HG03025 (cell line): ENCODE measurements around the gene PHYH.
"Not testable (repeated sequence)": the region's sequence is repeated elsewhere in the genome, so short reads cannot be mapped to it uniquely, and the experiment has no call there.

Experiments
- ATAC-seq: cut with Tn5 transposase; IDR thresholded peaks from one replicate; pipeline ENCODE4 v1.9.1; 2021; ENCODE audit warnings: mild to moderate bottlenecking, moderate library complexity; ENCODE audit not compliant: unreplicated experiment, low FRiP score

Gene PHYH

DNA sequence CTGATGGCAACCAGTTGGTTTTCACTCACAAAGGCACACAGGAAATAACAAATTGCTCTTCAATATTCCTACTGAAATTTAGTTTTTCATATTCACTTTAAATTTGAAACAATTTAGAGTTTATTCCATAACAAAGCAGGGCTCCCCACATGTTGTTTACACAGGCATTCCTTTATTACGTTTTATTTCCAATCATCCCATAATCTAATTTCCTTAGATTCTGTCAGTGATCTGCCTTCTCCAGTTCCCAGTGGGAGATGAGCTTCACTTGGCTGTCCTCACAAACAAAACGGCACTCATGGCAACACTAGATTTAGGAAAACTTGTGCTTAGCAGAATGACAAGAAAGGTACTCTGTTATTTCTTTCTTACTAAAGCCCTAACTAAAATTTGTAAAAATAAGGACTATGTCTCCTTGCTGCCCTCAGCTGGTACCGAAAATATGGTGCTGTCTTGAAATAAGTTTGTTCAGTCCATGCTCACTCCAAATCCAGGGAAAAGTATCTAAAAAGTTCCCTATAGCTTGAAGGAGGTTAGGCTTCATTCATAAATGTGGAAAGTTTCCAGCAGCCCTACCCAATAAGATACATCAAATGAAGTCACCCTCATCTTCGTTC is 23.0 kb downstream of the PHYH start:
- ATAC-seq = no peak

DNA sequence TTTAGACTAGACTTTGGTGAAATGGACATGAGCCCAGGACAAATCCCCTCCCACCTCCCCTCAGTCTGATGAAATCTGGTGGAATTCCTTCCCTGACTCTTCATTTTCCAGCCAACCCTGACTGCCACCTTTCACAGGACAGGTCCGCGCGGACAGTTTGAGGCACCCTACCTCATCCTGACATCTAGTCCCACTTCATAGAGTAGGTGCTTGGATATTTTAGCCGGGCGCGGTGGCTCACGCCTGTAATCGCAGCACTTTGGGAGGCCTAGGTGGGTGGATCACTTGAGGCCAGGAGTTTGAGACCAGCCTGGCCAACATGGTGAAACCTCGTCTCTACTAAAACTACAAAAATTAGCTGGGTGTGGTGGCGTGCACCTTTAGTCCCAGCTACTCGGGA is 23.7 kb downstream of the PHYH start:
- not testable (repeated sequence) for ATAC-seq

DNA sequence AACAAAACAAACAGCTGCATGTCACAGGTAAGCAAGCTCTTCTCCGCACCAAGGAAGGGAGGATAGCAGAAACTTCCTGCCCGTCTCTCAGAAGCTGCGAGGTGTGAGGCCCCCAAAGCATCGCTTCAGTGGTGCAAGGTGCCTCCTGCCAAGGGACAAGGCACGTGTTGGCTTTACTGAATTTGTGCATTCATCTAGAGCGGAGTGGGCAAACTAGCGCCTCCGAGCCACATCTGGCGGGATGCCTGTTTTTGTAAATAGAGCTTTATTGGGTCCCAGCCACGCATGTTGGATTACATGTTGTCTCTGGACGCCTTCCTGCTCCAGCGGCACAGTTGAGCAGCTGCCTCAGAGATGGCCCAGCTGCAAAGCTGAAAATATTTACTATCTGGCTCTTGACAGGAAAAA is 27.7 kb downstream of the PHYH start:
- ATAC-seq = peak; percentile 49

DNA sequence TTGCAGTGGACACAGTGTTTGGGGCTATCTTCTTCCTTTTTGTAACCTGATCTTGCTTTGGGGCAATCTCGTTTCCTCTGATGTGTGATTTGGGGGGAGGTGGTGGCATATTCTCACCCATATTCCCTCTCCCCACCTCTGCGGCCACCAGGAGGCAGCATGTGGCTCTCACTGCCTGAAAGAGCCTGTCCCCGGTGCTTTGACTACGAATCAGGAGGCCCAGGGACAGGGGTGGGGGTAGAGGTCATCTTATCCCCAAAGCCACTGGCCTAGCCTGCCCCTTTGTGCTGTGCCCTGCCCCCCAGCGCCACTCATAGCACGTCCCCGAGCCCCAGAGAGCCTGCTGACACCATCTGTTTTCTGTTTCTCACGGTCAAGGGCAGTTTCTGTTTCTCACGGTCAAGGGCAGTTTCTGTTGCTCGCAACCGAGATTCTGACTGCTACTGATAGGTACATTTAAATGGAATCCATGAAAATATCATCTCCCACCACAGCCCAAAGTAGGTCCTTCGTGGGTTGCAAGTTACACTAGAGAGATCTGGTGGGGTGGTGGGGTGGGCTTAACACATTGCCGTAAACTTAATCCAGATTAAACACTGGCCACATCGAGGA is 28.2 kb downstream of the PHYH start:
- ATAC-seq = peak; percentile 63

DNA sequence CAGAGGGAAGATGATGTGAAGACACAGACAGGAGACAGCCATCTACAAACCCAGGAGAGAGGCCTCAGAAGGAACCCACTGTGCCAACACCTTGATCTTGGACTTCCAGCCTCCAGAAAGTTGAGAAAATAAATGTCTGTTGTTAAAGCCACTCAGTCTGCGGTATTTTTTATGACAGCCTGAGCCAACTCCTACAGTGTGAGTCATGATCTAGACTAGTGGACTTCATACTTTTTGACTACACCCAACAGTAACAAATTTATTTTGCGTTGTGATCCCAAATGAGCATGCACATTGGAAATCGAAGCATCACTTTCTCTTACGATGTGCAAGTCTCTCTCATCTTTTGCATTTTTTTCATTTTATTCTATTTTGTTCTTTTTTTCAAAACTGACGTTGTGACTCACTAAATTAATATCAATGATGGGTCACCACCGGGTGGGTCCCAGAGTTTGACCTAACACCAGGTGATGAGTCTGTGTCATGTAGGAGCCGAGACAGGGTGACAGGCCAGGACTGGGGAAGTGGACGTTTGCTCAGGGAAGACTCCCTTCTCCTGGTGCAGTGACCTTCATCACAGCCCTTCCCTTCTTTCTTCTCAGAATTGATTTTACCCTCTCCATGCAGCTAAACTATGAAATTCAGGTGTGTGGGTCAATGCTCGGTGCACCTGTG is 28.9 kb downstream of the PHYH start:
- ATAC-seq = no peak

DNA sequence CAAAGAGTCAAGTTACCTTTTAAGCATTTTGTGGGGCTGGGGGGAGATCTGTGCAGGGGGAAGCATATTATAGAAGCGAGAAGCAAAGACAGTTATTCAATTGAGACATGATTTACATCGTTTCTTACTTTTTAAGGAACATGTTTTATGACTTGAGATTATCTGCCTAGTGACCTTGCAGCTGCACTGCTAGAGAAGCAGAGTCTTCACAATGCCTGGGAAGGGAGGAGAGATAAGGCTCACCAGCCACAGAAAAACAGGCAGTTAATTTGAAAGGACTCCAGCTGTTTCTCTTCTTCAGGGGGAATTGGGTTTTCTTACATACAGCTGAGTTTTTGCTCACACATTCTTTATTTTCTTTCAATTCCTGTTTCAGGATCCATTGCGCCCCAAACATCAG is 31.0 kb downstream of the PHYH start:
- no peak for ATAC-seq

DNA sequence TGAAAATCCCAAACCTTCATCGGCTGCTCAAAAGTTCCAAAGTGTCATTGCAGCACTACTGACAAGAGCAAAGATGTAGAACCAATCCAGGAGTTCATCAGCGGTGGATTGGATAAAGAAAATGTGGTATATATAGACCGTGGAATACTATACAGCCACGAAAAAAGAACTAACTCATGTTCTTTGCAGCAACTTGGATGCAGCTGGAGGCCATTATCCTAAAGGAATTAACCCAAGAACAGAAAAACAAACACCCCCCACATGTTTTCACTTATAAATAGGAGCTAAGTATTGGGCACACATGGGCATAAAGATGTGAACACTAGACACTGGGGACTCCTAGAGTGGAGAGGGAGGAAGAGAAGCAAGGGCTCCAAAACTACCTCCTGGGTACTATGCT is 31.6 kb downstream of the PHYH start:
- ATAC-seq = no peak

DNA sequence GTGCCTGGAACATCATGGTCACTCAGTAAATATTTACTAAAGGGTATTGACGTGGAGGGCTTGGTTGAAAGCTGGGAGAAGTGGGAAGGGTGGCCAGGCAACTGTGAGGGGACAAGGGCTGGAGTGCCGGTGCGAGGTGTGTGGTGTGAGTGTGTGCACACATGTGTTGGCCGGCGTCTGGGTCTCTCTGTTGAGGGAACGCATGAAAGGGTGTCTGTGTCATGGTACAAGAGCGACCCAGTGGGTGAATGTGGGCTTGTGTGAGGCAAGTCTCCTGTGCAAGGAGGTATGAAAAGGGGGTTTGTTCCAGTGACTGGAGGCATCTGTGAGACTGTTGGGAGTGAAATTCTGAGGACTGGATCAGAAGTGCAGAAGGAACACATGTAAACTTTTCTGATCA is 36.3 kb downstream of the PHYH start:
- no peak for ATAC-seq

DNA sequence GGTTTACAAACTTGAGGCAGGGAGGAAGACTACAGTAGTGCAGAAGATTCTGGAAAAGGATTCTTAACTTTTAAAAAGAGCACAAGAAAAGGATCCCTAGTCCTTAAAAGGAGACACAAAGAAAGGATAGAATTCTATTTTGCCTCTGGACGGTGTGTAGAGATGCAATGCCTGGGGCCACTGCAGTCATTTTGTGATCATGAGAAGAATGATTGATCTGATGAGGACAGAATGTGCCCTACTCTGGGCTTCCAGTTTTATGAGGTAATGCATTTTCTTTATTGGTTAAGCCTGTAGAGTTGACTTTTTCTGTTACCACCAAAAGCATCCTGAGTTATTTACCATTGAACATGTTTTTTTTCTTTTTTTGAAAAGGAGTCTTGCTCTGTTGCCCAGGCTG is 37.4 kb downstream of the PHYH start:
- no peak for ATAC-seq

DNA sequence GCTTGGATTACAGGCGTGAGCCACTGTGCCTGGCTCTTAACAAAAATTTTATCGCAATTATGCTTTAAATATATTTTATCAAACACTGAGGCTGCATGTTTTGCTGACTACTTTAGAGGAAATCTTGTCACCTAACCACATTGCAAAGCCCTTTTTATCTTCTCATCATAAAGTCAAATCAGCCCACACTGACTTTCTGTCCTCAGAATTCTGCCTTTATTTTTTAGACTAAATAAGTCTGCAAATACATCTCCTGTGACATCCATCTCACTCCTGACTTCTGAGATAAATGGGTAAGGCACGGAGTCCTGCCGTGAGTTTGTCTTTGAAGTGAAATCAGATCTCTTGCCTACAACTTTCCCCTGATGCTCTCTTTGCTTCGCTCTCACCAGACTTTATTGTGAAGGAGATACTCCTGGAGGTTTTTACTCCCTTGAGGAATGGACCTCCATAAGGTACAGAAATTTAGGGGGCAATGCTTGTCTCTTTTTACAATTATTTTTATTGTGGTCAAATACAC is 42.2 kb downstream of the PHYH start:
- ATAC-seq = no peak

DNA sequence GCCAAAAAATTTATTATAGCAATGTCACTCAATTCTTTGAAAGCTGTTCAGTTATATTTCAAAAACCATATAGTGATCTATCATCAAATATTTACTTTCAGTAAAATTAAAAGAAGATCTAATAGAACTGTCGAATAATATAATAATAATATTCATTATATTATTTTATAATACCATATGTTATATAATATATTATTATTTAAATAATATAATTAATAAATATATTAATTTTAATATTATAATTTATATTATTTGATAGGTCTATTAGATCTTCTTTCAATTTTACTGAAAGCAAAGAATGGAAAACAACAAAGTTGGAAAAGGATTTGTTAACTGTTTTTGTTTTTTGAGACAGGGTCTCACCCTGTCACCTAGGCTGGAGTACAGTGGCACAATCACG is 43.2 kb downstream of the PHYH start:
- ATAC-seq = no peak

DNA sequence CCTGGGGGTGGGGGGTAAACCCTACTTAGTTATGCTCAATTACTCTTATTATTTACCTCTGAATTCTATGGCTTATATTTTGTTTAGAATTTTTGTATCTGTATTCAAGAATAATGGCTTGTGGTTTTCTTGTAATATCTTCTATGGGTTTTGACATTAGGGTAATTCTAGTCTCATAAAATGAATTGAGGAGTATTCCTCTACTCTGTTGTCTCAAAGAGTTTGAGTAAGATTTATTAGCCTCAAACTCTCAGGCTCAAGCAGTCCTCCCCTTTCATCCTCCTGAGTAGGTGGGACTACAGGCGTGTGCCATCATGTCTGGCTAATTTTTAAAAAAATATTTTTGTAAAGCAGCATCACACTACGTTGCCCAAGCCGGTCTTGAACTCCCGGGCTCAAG is 46.1 kb downstream of the PHYH start:
- no peak for ATAC-seq

DNA sequence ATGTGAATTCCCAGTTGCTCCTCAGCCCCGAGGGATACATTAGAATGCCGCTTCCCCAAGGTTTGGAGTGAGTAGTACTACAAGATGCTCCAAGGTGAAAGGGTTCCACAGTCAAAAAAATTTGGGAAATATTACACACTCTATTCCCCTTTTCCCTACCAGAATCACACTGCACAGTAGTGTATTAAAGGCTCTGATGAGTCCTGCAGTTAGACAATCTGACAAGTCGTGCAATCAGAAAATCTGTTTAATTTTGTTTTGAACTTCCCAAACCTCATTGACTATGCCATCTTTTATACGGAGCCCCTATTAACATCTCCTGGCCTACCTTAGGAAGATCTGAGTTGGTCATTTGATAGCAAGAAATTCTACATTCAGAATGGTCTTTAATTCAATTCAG is 52.1 kb downstream of the PHYH start:
- no peak for ATAC-seq

DNA sequence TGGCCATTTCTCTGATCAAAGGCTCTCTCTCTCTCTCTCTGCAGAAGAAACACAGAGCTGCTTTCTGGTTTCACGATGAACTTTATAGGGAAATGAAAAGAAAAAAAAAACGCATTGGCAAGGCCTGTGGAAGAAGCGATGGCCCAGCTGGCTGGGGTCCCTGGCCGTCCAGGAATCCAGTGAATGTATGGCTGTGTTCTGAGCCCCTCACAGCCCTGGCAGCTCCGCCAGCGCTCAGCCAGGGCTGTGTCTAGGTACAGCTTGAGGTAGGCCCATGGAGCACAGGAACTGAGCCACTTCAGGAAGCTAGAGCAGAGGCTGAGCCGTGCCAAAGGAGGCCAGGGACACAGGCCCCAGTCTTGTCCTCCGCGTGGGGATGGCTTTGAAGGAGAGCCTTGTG is 52.6 kb downstream of the PHYH start:
- ATAC-seq = no peak

DNA sequence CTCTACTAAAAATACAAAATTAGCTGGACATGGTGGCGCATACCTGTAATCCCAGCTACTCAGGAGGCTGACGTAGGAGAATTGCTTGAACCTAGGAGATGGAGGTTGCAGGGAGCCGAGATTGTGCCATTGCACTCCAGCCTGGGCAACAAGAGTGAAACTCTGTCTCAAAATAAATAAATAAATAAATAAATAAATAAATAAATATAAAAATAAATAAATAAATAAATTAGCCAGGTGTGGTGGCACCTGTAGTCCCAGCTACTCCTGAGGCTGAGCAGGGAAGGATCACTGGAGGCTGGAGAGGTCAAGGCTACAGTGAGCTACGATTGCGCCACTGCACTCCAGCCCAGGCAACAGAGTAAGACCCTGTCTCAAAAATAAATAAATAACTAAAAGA is 57.6 kb downstream of the PHYH start:
- ATAC-seq = not testable (repeated sequence)

DNA sequence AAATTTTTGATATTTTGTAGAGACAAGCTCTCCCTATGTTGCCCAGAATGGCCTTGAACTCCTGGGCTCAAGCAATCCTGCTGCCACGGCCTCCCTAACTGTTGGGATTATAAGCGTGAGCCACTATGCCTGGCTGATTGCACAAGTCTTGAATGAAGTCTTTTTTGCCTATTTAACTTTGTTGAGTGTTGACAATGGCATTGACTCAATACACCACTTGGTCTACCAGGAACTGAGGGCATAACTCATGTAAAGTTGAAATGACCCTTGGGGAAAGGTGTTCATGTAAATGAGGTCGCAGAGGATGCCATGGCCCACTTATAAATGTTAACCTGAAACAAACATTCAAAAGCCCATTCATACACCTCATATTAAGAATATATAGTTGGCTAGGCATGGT is 58.3 kb downstream of the PHYH start:
- no peak for ATAC-seq

DNA sequence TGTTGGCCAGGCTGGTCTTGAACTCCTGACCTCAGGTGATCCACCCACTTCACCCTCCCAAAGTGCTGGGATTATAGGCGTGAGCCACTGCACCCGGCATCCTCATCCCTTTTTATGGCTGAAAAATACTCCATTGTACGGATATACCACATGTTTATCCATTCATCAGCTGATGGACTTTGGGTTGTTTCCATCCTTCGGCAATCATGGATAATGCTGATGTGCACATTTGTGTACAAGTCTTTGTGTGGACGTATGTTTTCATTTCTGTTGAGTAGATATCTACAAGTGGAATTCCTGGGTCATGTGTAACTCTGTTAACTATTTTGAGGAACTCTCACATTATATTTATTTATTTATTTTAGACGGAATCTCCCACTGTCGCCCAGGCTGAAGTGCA is 59.9 kb downstream of the PHYH start:
- ATAC-seq = no peak

DNA sequence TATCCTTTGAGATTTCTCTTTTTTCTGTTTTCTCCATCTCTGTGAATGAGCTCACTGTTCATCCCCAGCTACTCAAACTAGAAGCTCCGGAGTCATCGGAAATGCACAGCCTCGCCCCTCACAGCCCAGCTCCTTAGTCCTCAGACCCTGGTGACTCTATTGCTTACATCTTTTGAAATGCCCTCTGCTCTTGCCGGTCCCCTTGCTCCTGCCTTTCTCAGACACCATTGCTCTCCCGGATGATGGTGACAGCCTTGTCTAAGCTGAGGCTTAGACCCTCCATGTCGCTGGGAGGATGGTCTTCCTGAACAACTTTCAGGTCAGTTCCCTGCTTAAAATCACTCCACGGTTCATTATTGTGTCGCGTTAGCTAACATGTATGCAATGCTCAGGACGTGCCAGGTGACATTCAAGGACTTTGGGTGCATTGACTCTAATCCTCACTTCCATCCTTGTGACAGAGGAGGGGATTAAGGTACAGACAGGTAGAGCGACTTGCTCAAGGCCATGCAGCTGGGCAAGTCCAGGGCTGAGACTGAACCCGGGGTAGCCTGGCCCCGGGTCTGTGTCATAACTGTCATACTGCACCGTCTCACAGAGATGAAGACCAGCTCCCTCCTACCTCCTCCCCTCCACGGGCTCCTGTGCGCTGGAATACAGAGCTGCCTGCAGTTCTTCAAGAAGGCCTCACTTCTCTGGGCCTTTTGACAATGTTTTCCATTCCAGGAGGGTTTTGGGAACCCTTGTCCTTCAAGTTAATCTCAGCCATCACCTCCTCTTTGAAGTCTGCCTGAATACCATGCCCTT is 61.4 kb downstream of the PHYH start:
- no peak for ATAC-seq

DNA sequence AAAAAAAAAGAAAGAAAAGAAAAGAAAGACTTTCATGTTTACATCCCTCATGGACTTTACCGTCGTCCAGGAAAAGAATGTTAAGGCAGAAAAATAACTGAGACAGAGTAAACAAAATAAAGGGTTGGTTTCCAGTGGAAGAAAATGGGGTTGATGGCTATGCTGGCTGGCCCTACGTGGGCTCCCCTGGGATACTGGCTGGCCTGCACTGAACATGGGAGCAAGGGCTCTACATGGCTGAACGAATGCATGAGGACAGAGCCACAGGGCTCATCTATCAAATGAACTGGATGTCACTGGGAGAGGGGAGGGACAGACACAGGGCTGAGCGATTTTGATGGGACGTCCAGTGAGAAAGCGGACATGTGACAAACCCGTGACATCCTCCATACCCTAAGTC is 63.2 kb downstream of the PHYH start:
- no peak for ATAC-seq

DNA sequence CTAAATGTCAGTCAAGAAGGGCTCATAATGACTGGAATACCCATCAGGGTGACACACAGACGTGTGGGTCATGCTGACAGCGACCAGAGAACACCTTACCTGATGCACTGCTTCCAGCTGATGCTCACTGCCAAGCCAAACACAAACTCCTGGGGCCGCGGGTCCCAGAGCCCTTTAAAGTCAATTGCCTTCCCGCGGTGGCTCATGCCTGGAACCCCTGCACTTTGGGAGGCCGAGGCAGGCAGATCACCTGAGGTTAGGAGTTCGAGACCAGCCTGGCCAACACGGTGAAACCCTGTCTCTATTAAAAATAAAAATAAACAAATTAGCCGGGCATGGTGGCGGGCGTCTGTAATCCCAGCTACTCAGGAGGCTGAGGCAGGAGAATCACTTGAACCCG is 65.1 kb downstream of the PHYH start:
- not testable (repeated sequence) for ATAC-seq

DNA sequence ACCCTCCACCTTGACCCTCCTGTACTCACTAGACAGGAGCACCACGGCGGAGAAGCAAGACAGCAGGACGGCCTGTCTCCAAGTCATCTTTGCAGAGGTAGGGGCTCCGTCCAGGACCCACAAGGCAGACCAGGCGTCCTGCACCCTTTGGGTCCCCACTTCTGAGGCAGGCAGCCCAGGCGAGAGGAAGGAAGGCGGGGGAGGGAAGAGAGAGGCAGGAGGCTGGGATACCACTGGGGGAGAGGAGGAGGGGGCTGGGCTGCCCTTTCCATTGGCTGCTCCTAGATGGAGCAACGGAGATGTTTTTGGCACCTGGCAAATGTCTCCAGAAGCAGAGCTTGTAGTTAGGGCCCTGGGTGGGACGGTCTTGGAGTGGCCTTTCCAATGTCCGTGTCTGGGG is 65.7 kb downstream of the PHYH start, which contains the start of gene UCMA:
Gene UCMA (minus strand): TSS at position 203 of the 400 bp plus-strand sequence. CDS start 116 bp downstream, at position 87.
- ATAC-seq = no peak
